Measurements from ENCODE around the gene CD52.

DNA sequence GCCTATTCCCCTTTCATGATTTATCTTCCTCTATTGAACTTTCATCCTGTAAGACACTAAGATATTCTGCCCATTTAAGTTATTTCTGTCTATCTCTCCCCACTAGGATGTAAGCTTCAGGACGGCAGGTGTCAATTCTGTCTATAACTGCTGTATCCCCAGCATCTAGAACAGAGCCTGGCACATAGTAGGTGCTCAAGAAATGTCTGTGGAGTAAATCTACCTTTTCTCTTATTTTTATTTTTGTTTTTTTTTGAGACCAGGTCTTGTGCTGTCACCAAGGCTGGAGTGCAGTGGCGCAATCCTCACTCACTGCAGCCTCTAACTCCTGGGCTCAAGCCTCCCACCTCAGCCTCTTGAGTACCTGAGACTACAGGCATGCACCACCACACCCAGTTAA lies 5.6 kb downstream of the CD52 start:
- TF ChIP-seq, protein P1, sequence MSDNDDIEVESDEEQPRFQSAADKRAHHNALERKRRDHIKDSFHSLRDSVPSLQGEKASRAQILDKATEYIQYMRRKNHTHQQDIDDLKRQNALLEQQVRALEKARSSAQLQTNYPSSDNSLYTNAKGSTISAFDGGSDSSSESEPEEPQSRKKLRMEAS (IDR thresholded peaks at IDR 0.05), result no peak
- TF ChIP-seq KDM1A (IDR thresholded peaks at IDR 0.05; ENCODE audit: low read depth) (no peak), KDM5A (IDR thresholded peaks at IDR 0.05) (no peak), CTCF (IDR thresholded peaks at IDR 0.05) (no peak), EP300 (IDR thresholded peaks at IDR 0.05) (no peak), REST (IDR thresholded peaks at IDR 0.05) (no peak), PHF8 (IDR thresholded peaks at IDR 0.05; ENCODE audit: borderline replicate concordance, low read depth) (no peak), HMGXB4 (CRISPR knock-in tag; IDR thresholded peaks at IDR 0.05; ENCODE audit: borderline replicate concordance) (no peak), HOXA7 (CRISPR knock-in tag; IDR thresholded peaks at IDR 0.05) (no peak), NR3C1 (IDR thresholded peaks at IDR 0.05) (no peak), MAFK (IDR thresholded peaks at IDR 0.05; ENCODE audit: partially characterized antibody) (no peak), JUNB (IDR thresholded peaks at IDR 0.05) (no peak), JUN (IDR thresholded peaks at IDR 0.05) (no peak)

Measured in A549 (cell line).